ENCODE results near the gene DCLK1.

- TF ChIP-seq REST (IDR thresholded peaks at IDR 0.05; ENCODE audit: insufficient replicate concordance, low read depth) (no peak), CTCF (IDR thresholded peaks at IDR 0.05; ENCODE audit: insufficient read depth, low read length) (no peak), GABPA (IDR thresholded peaks at IDR 0.05; ENCODE audit: low read depth) (no peak), POLR2AphosphoS5 (IDR thresholded peaks at IDR 0.05; ENCODE audit: low read depth) (no peak)
Observed at GRCh38 chr13:35792911-35793310, 338.3 kb downstream of the DCLK1 start.
